ENCODE results near the gene ZNF44.

DNA sequence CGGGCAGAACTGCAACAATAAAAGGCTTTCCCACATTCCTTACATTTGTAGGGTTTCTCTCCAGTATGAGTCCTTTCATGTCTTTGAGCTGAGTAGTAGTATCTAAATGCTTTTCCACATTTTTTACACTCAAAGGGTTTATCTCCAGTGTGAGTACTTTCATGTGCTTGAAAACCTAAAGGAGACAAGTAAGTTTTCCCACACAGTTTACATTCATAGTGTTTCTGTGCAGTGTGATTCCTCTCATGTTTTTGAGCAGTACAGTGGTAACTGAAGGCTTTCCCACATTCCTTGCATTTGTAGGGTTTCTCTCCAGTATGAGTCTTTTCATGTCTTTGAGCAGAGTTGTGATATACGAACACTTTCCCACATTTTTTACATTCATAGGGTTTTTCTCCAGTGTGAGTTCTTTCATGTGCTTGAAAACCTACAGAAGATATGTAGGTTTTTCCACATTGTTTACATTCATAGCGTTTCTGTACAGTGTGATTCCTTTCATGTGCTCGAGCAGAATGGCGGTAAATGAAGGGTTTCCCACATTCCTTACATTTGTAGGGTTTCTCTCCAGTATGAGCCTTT is 47.0 kb downstream of the ZNF44 start:
- TF ChIP-seq SUZ12 (IDR thresholded peaks at IDR 0.05; ENCODE audit: extremely low read depth, insufficient read depth, insufficient read length) (no peak), ZNF274 (IDR thresholded peaks at IDR 0.05; ENCODE audit: low read depth, low read length) (peak; percentile 80)

Data from NT2/D1 (cell line).